Omental fat pad (tissue), 4 donors: Measurements from ENCODE around the gene NFATC2IP. TPM values are rescaled to one million over a fixed set of nuclear protein-coding genes. Genes with fewer than 3 reads are reported as not detected.
A peak's percentile ranks its signal among the peaks of the same experiment; 100 is the strongest.
"Not testable (repeated sequence)": the region's sequence is repeated elsewhere in the genome, so short reads cannot be mapped to it uniquely, and the experiment has no call there.

ENCODE experiments used
- ATAC-seq: fragments of 150-250 bp; one replicate; pipeline ENCODE4 v1.9.1; 2016; ENCODE audit warnings: mild to moderate bottlenecking, moderate library complexity; ENCODE audit not compliant: low FRiP score
- DNase-seq: peaks from one replicate; pipeline ENCODE4 v3.0.0-alpha.2; 2019; ENCODE audit warnings: low spot score
- CTCF ChIP-seq, 3 donors: fragments of 450-650 bp; IDR thresholded peaks; one replicate each; pipeline ENCODE4 v1.5.1; 2016 to 2017; ENCODE audit warnings: antibody characterized with exemption in 3 of 3, mild to moderate bottlenecking in 3 of 3, moderate library complexity in 2 of 3
- total RNA-seq, 4 donors: library from RNA; depleted of rRNA; stranded (reverse); fragments of >200 nt; gene quantifications; one replicate each; pipeline ENCODE4 v1.1.0, GENCODE V29; 2016

Gene NFATC2IP
- total RNA-seq, 4 donors from 2014 or later = 22.1 to 33.4 (median 29.3) TPM

- no peak for TF ChIP-seq CTCF (IDR thresholded peaks at IDR 0.05)
- ATAC-seq (no peak), DNase-seq (no peak)
These were observed 16.4 kb downstream of the NFATC2IP start for GRCh38 chr16:28967156-28967555.

DNA sequence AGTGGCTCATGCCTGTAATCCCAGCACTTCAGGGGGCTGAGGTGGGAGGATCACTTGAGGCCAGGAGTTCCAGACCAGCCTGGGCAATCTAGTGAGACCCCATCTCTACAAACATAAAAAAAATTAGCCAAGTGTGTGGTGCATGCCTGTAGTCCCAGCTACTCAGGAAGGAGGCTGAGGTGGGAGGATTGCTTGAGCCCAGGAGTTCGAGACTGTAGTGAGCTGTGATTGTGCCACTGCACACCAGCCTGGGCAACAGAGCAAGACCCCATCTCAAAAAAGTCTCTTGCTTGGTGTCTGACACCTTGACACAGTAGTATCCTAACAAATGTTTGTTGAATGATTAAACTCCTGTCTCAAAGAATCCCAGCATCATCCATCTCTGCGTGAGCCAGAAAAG lies 19.0 kb downstream of the NFATC2IP start:
- not testable (repeated sequence) for DNase-seq, ATAC-seq

GRCh38 chr16:28974007-28974436 lies 23.3 kb downstream of the NFATC2IP start:
- DNase-seq (peak; percentile 28), ATAC-seq (peak; percentile 34)
- no peak for TF ChIP-seq CTCF (IDR thresholded peaks at IDR 0.05)

- no peak for TF ChIP-seq CTCF (IDR thresholded peaks at IDR 0.05)
- DNase-seq (peak; percentile 95), ATAC-seq (peak; percentile 91)
These were observed 23.9 kb downstream of the NFATC2IP start, which contains the start of gene SPNS1 for GRCh38 chr16:28974437-28975157. TSS of gene SPNS1 (plus strand) at chr16:28974778. CDS start at chr16:28975152, 374 bp downstream.

- no peak for TF ChIP-seq CTCF (IDR thresholded peaks at IDR 0.05)
- DNase-seq = no peak
- no peak for ATAC-seq
These were observed 24.4 kb downstream of the NFATC2IP start for GRCh38 chr16:28975158-28975599.

- DNase-seq (no peak), ATAC-seq (no peak)
- TF ChIP-seq CTCF (IDR thresholded peaks at IDR 0.05) = no peak
These were observed 27.2 kb downstream of the NFATC2IP start for GRCh38 chr16:28977703-28978662.

DNA sequence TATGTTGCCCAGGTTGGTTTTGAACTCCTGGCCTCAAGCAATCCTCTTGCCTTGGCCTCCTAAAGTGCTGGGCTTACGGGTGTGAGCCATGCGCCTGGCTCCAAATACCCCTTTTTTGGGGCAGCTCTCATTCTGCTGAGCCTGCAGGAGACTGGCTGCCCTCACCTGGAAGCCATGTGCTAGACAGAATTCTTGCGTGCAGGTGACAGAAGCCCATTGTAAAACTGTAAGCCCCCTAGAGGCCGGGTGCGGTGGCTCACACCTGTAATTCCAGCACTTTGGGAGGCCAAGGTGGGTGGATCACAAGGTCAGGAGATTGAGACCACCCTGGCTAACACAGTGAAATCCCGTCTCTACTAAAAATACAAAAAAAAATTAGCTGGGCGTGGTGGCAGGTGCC lies 29.6 kb downstream of the NFATC2IP start:
- not testable (repeated sequence) for ATAC-seq, DNase-seq
